Glutamatergic neuron (in vitro differentiated cells): Measurements from ENCODE around the gene TLR3. TPM values are rescaled to one million over a fixed set of nuclear protein-coding genes. Genes with fewer than 3 reads are reported as not detected.

Source experiments
- DNase-seq: peaks from one replicate; pipeline ENCODE4 v3.0.0; 2022
- H3K27ac Mint-ChIP-seq: one replicate; pipeline ENCODE4 v1.8.0; 2020; ENCODE audit warnings: mild to moderate bottlenecking, mixed read lengths, inconsistent platforms; ENCODE audit not compliant: unreplicated experiment
- H3K27me3 Mint-ChIP-seq: one replicate; pipeline ENCODE4 v1.8.0; 2020; ENCODE audit warnings: mild to moderate bottlenecking, moderate library complexity, mixed read lengths, inconsistent platforms; ENCODE audit not compliant: unreplicated experiment
- H3K36me3 Mint-ChIP-seq: one replicate; pipeline ENCODE4 v1.8.0; 2020; ENCODE audit warnings: mild to moderate bottlenecking, mixed read lengths, inconsistent platforms; ENCODE audit not compliant: unreplicated experiment
- H3K4me1 Mint-ChIP-seq: one replicate; pipeline ENCODE4 v1.8.0; 2020; ENCODE audit warnings: mild to moderate bottlenecking, low read depth, mixed read lengths, inconsistent platforms; ENCODE audit not compliant: unreplicated experiment
- H3K4me3 Mint-ChIP-seq: one replicate; pipeline ENCODE4 v1.8.0; 2020; ENCODE audit warnings: mild to moderate bottlenecking, mixed read lengths, inconsistent platforms; ENCODE audit not compliant: unreplicated experiment
- H3K9me3 Mint-ChIP-seq: one replicate; pipeline ENCODE4 v1.8.0; 2020; ENCODE audit warnings: mild to moderate bottlenecking, moderate library complexity, mixed read lengths, inconsistent platforms; ENCODE audit not compliant: unreplicated experiment
- total RNA-seq: library from RNA; stranded (reverse); fragmentation: NEBNext Ultra II Directional; extraction: Animal tissue kit (Norgen Biotek cat#: 25700); gene quantifications from one replicate; pipeline ENCODE4 v1.2.1, GENCODE V29; 2021; ENCODE audit not compliant: unreplicated experiment
- TF ChIP-seq, protein P1 (sequence below): fragments of 200-600 bp; sonication (generic); IDR thresholded peaks from one replicate; pipeline ENCODE4 v1.5.0; 2021; ENCODE audit not compliant: partially characterized antibody, unreplicated experiment

TLR3 gene
- total RNA-seq, 1 donor from 2014 or later: not detected

GRCh38 chr4:186095406-186095805 is 26.4 kb downstream of the TLR3 start:
- H3K9me3 Mint-ChIP-seq: no peaks in the 10 kb centered on the region
- no peak for DNase-seq
- TF ChIP-seq, protein P1, sequence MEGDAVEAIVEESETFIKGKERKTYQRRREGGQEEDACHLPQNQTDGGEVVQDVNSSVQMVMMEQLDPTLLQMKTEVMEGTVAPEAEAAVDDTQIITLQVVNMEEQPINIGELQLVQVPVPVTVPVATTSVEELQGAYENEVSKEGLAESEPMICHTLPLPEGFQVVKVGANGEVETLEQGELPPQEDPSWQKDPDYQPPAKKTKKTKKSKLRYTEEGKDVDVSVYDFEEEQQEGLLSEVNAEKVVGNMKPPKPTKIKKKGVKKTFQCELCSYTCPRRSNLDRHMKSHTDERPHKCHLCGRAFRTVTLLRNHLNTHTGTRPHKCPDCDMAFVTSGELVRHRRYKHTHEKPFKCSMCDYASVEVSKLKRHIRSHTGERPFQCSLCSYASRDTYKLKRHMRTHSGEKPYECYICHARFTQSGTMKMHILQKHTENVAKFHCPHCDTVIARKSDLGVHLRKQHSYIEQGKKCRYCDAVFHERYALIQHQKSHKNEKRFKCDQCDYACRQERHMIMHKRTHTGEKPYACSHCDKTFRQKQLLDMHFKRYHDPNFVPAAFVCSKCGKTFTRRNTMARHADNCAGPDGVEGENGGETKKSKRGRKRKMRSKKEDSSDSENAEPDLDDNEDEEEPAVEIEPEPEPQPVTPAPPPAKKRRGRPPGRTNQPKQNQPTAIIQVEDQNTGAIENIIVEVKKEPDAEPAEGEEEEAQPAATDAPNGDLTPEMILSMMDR: no peak
- H3K27me3 Mint-ChIP-seq: peaks cover 7% of the 10 kb centered on the region
- H3K27ac Mint-ChIP-seq: no peak overlapping the region
- H3K4me3 Mint-ChIP-seq: no peak overlapping the region
- no peaks in the 10 kb centered on the region for H3K4me1 Mint-ChIP-seq
- no peaks in the 10 kb centered on the region for H3K36me3 Mint-ChIP-seq

- H3K4me3 Mint-ChIP-seq: no peak overlapping the region
Observed at GRCh38 chr4:186096681-186097165, 27.8 kb downstream of the TLR3 start.

DNA sequence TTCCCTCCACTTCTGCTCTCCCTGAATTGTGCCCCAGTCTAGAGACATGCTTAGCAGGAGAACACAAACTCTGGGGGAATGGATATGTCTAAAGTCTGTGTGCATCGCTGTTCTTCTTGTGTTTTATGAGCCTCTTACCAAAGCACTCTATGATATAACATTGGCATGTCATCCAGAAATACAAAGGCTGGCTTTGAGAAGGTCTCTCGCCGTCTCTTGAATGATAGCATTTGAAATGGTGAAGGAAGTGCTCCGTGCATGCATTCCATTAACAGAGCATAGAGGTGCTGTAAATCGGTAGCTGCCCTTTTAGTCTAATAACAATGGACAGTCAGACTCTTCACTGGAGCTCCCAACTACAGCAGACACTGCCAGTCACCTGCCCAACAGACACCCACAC is 28.4 kb downstream of the TLR3 start:
- TF ChIP-seq, protein P1: no peak
- H3K4me1 Mint-ChIP-seq: no peaks in the 10 kb centered on the region
- DNase-seq: no peak
- no peak overlapping the region for H3K4me3 Mint-ChIP-seq
- H3K9me3 Mint-ChIP-seq: no peaks in the 10 kb centered on the region
- H3K27me3 Mint-ChIP-seq: peaks cover 4% of the 10 kb centered on the region
- H3K27ac Mint-ChIP-seq: no peak overlapping the region
- no peaks in the 10 kb centered on the region for H3K36me3 Mint-ChIP-seq

More at GRCh38 chr4:186096681-186097165, 27.8 kb downstream of the TLR3 start:
- no peak for DNase-seq
- Mint-ChIP-seq H3K27me3 (peaks cover 2% of the 10 kb centered on the region), H3K27ac (no peak overlapping the region), H3K36me3 (no peaks in the 10 kb centered on the region), H3K4me1 (no peaks in the 10 kb centered on the region), H3K9me3 (no peaks in the 10 kb centered on the region)
- TF ChIP-seq, protein P1: no peak

- Mint-ChIP-seq H3K27me3 (peaks cover 20% of the 10 kb centered on the region), H3K4me1 (peaks cover 5% of the 10 kb centered on the region), H3K36me3 (peaks cover 5% of the 10 kb centered on the region), H3K4me3 (no peak overlapping the region), H3K9me3 (peaks cover 7% of the 10 kb centered on the region), H3K27ac (no peak overlapping the region)
- TF ChIP-seq, protein P1: no peak
- no peak for DNase-seq
Observed at GRCh38 chr4:186102931-186103330, 34.0 kb downstream of the TLR3 start.

- Mint-ChIP-seq H3K4me1 (peaks cover 5% of the 10 kb centered on the region), H3K4me3 (peak within 1 kb of the TSS; percentile 92), H3K9me3 (peaks cover 7% of the 10 kb centered on the region), H3K27ac (peak within 1 kb of the TSS; percentile 81), H3K36me3 (peaks cover 5% of the 10 kb centered on the region), H3K27me3 (peaks cover 20% of the 10 kb centered on the region)
- TF ChIP-seq, protein P1: no peak
- DNase-seq: peak; percentile 59
Observed at GRCh38 chr4:186104114-186104889, 35.3 kb downstream of the TLR3 start, which contains the start of gene FAM149A. FAM149A (plus strand) TSS chr4:186104704.
